MCF 10A (cell line): ENCODE data around the gene ACSL5. TPM values are rescaled to one million over a fixed set of nuclear protein-coding genes. Genes with fewer than 3 reads are reported as not detected.

Experiments used
- BruUV-seq: library from RNA; stranded (reverse); fragments of 400-500 nt; replicated peaks from 2 replicates; lab custom pipeline; 2021; lab: Mats Ljungman, UMichigan
- CTCF ChIA-PET: fragments of 300-600 bp; sonication (Branson Sonifier 250); formaldehyde crosslinking; extraction: SDS; loops from one replicate; lab custom pipeline; 2021; ENCODE audit warnings: antibody characterized with exemption, inconsistent platforms; lab: Yijun Ruan, JAX
- POLR2A ChIA-PET: fragments of 300-600, 350-650 bp; sonication (Branson Sonifier 250); formaldehyde crosslinking; extraction: SDS; loops from one replicate; lab custom pipeline; 2020; ENCODE audit warnings: antibody characterized with exemption, inconsistent platforms; lab: Yijun Ruan, JAX
- DNase-seq: peaks from one replicate; pipeline ENCODE4 v3.0.0-alpha.2; 2018; ENCODE audit not compliant: unreplicated experiment
- H3K27ac Mint-ChIP-seq: one replicate; pipeline ENCODE4 v1.8.0; 2022; ENCODE audit warnings: mild to moderate bottlenecking, low read depth, mixed read lengths; ENCODE audit not compliant: unreplicated experiment
- H3K27me3 Mint-ChIP-seq: one replicate; pipeline ENCODE4 v1.8.0; 2022; ENCODE audit warnings: mixed read lengths; ENCODE audit not compliant: insufficient read depth, unreplicated experiment
- H3K36me3 Mint-ChIP-seq: one replicate; pipeline ENCODE4 v1.8.0; 2022; ENCODE audit warnings: mild to moderate bottlenecking, moderate library complexity, mixed read lengths; ENCODE audit not compliant: insufficient read depth, unreplicated experiment
- H3K4me1 Mint-ChIP-seq: one replicate; pipeline ENCODE4 v1.8.0; 2022; ENCODE audit warnings: mixed read lengths; ENCODE audit not compliant: insufficient read depth, unreplicated experiment
- H3K4me3 Mint-ChIP-seq: one replicate; pipeline ENCODE4 v1.8.0; 2022; ENCODE audit warnings: mild to moderate bottlenecking, moderate library complexity, mixed read lengths; ENCODE audit not compliant: unreplicated experiment
- H3K9me3 Mint-ChIP-seq: one replicate; pipeline ENCODE4 v1.8.0; 2022; ENCODE audit warnings: mixed read lengths; ENCODE audit not compliant: unreplicated experiment
- CTCF ChIP-seq: fragments of 200-600 bp; IDR thresholded peaks from one replicate; pipeline ENCODE4 v1.8.0; 2022; ENCODE audit warnings: antibody characterized with exemption, mild to moderate bottlenecking; ENCODE audit not compliant: unreplicated experiment
- intact Hi-C: fragments of 100-400 bp; cut with micrococcal nuclease; formaldehyde crosslinking; loops from 2 replicates; pipeline ENCODE4 v1.14.1; 2022
- total RNA-seq: library from RNA; stranded (reverse); gene quantifications from 2 replicates; pipeline ENCODE4 v1.2.3, GENCODE V29; 2022

The ACSL5 gene
- total RNA-seq, 1 experiment from 2014 or later, result 0.68 TPM

DNA sequence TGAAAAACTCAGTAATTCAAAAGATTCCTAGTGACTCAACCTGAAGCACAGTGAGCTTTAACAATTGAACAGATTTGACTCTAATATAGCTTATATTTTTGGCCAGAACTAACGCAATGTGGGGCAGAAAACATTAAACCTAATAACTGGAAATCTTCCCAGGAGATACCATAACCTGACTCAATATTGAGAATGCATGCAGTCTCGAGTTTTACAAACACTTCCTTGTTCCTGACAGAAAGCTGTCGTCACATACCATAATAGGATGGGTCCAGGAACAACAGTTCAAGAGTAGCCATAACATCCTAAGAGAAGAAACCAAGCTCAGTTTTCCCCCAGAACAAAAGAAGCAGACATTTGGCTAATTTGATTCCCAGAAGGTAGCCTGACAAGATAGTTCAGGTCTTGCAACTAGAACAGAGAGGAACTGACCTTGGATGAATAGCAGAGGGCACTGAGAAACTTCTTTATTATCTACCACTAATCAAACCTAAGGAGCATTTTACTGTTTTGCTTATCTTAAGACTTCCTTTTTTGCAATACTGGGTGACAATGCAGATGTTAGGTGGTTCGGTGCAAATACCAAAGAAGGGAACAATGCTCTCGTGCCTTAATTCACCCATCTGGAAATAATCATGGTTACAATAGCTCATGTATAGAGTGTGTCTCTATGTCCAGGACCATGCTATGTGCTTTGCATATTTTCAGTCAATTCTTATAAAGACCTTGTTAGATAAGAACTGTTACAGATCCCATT is 38.6 kb upstream of the ACSL5 start:
- Mint-ChIP-seq H3K27me3 (no peaks in the 10 kb centered on the region), H3K4me3 (no peak overlapping the region), H3K36me3 (peaks cover 6% of the 10 kb centered on the region), H3K27ac (peak overlapping the region; percentile 43), H3K4me1 (peaks cover 12% of the 10 kb centered on the region), H3K9me3 (no peaks in the 10 kb centered on the region)
- TF ChIP-seq CTCF, result no peak
- DNase-seq, result no peak
- no TSS peak for BruUV-seq
- intact Hi-C loops, result no loop called here
- CTCF ChIA-PET, result interaction anchor here (0.6 to 2.3 kb wide), 8 partner anchors 13 to 1627 kb away, joined by 3 to 9 read pairs (median 4); no protein-coding TSS in a partner anchor
- POLR2A ChIA-PET, result interaction anchor here (1.1 to 2.0 kb wide), 3 partner anchors 13 to 100 kb away, joined by 4 to 7 read pairs (median 5); no protein-coding TSS in a partner anchor

GRCh38 chr10:112335868-112336265 is 38.0 kb upstream of the ACSL5 start:
- Mint-ChIP-seq H3K9me3 (no peaks in the 10 kb centered on the region), H3K27me3 (no peaks in the 10 kb centered on the region), H3K36me3 (peaks cover 6% of the 10 kb centered on the region), H3K4me3 (no peak overlapping the region), H3K27ac (no peak overlapping the region), H3K4me1 (peaks cover 12% of the 10 kb centered on the region)
- DNase-seq, result no peak
- no peak for TF ChIP-seq CTCF
- intact Hi-C loops, result no loop called here
- BruUV-seq, result no TSS peak
- POLR2A ChIA-PET, result interaction anchor here (0.9 to 2.0 kb wide), 5 partner anchors 12 to 99 kb away, joined by 3 to 9 read pairs (median 5); no protein-coding TSS in a partner anchor
- CTCF ChIA-PET, result interaction anchor here (0.6 to 1.8 kb wide), 4 partner anchors 20 to 1627 kb away, joined by 3 to 5 read pairs (median 4); no protein-coding TSS in a partner anchor

DNA sequence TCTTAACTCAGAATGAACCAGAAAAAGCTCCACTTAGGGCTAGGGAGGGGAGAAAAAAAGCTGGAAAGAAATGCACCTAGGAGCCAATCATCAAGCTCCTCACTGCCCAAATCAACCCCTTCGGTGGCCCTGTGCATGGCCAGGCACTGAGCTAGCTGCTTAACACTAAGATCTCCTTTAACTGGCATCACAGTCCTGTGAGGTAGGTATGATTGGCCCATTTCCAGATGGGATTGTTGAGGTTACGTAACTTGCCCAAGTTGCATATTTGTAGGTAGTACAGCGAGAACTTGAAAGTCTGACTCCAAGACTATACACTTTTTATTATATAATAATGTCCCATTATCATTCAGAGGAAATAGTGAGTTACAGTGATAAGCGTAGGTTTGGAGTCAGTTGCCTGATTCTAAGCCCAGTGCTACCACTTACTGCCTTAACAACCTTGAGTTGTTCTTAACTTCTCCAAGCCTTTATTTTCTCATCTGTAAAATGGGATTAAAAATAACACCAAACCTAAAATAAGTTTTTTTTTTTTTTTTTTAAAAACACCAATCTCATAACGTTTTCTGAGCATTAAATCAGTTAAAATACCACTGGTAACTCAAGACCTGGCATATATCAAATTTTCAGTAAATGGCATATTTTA is 37.2 kb upstream of the ACSL5 start:
- ChIA-PET CTCF (interaction anchor here (0.6 kb wide), 1 partner anchor 29 kb away, joined by 3 read pairs; no protein-coding TSS in a partner anchor), POLR2A (interaction anchor here (0.9 to 1.0 kb wide), 3 partner anchors 23 to 110 kb away, joined by 3 to 9 read pairs (median 4); partner anchors contain the start of genes VTI1A and ZDHHC6)
- H3K36me3 Mint-ChIP-seq, result peaks cover 6% of the 10 kb centered on the region
- intact Hi-C loops, result no loop called here
- BruUV-seq, result no TSS peak
- DNase-seq, result peak; percentile 71
- no peaks in the 10 kb centered on the region for H3K9me3 Mint-ChIP-seq
- no peak for TF ChIP-seq CTCF
- no peaks in the 10 kb centered on the region for H3K27me3 Mint-ChIP-seq
- H3K27ac Mint-ChIP-seq, result no peak overlapping the region
- no peak overlapping the region for H3K4me3 Mint-ChIP-seq
- H3K4me1 Mint-ChIP-seq, result peaks cover 12% of the 10 kb centered on the region

DNA sequence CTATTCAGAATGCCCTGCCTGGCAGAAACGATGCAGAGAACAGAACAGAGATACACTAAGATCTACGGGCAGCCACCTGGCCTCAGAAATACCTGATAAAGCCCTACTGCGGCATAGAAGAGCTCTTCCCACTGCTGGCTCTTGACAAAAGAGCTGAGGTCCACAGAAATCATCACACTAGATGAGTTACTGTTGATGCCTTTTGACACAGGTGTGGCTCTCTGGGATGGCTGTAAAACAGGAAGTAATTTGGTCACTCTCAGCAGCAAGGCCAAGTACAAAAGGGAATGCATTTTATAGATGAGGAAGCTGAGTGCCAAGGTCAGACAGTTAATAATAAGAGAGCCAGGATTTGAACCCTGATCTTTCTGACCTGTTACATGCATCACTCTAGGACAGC is 35.0 kb upstream of the ACSL5 start:
- CTCF ChIA-PET, result interaction anchor here (0.6 to 1.1 kb wide), 2 partner anchors 96 to 211 kb away, joined by 3 read pairs; no protein-coding TSS in a partner anchor
- Mint-ChIP-seq H3K9me3 (no peaks in the 10 kb centered on the region), H3K27ac (no peak overlapping the region)

More for the DNA sequence above, 35.0 kb upstream of the ACSL5 start:
- Mint-ChIP-seq H3K27me3 (no peaks in the 10 kb centered on the region), H3K36me3 (peaks cover 6% of the 10 kb centered on the region), H3K4me3 (no peak overlapping the region), H3K4me1 (peaks cover 6% of the 10 kb centered on the region)
- intact Hi-C loops, result no loop called here
- no peak for TF ChIP-seq CTCF
- no TSS peak for BruUV-seq
- POLR2A ChIA-PET, result interaction anchor here (1.2 kb wide), 1 partner anchor 21 kb away, joined by 3 read pairs; no protein-coding TSS in a partner anchor
- DNase-seq, result no peak
